Measurements from ENCODE around the gene TPD52L1. TPM values are rescaled to one million over a fixed set of nuclear protein-coding genes. Genes with fewer than 3 reads are reported as not detected.
"Not testable (repeated sequence)": the region's sequence is repeated elsewhere in the genome, so short reads cannot be mapped to it uniquely, and the experiment has no call there.

Gene TPD52L1
- total RNA-seq, 4 donors from 2014 or later: 22.2 to 77.6 (median 37.7) TPM

DNA sequence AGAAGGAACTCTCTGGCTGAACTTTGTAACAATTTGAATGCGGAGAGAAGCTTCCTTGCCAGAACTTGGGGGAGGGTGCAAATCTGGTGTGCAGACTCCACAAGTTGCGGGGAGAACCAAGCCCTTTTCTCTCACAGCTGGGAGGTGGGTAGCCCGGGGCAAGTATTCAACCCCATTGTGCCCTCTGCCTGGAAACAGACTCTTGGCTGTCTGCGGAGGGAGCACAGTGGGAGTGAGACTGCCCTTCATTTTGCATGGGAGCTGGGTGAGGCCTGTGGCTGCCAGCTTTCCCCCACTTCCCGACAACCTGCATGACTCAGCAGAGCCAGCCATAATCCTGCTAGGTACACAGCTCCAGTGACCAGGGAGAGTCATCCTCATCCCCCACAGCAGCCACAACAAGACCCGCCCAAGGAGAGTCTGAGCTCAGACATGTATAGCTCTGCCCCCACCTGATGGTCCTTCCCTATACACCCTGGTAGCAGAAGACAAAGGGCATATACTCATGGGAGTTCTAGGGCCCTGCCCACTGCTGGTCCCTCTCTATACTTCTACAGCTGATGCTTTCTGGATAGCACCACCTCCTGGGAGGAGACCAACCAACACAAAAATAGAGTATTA, 29.4 kb upstream of the TPD52L1 start:
- TF ChIP-seq POLR2A (IDR thresholded peaks at IDR 0.05) (no peak), CTCF (IDR thresholded peaks at IDR 0.05) (no peak)
- Histone ChIP-seq H3K9me3 (no peaks in the 10 kb centered on the region), H3K27ac (no peak overlapping the region), H3K4me3 (no peak overlapping the region), H3K4me1 (no peaks in the 10 kb centered on the region), H3K27me3 (no peaks in the 10 kb centered on the region), H3K36me3 (no peaks in the 10 kb centered on the region)
- no peak for DNase-seq
- intact Hi-C loops (cut with DNase I; ENCODE audit: low total_unique reads): no loop called here

- H3K4me3 ChIP-seq; H3K27ac ChIP-seq; H3K4me1 ChIP-seq; H3K27me3 ChIP-seq; H3K36me3 ChIP-seq; DNase-seq; H3K9me3 ChIP-seq; intact Hi-C loops (cut with DNase I; ENCODE audit: low total_unique reads): not testable (repeated sequence)
These were observed 27.7 kb upstream of the TPD52L1 start for GRCh38 chr6:125125856-125126255.

DNA sequence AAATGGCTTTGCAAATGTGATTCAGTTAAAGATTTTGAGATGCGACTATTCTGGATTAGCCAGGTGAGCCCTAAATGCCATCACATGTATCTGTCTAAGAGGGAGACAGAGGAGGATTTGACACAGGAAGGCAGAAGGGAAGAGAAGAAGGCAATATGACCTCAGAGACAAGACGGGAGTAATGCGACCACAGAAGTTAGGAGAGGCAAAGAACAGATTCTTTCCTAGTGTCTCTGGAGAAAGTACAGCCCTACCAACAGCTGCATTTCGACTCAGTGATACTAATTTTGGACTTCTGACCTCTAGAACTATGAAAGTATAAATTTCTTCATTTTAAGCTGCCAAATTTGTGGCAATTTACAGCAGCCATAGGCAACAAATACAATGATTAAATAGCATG, 24.2 kb upstream of the TPD52L1 start:
- no peaks in the 10 kb centered on the region for H3K36me3 ChIP-seq
- no peaks in the 10 kb centered on the region for H3K9me3 ChIP-seq
- intact Hi-C loops (cut with DNase I; ENCODE audit: low total_unique reads): no loop called here
- no peaks in the 10 kb centered on the region for H3K4me1 ChIP-seq
- H3K4me3 ChIP-seq: no peak overlapping the region
- H3K27ac ChIP-seq: no peak overlapping the region
- TF ChIP-seq CTCF (IDR thresholded peaks at IDR 0.05): no peak
- no peak for TF ChIP-seq POLR2A (IDR thresholded peaks at IDR 0.05)
- DNase-seq: no peak
- H3K27me3 ChIP-seq: no peaks in the 10 kb centered on the region

DNA sequence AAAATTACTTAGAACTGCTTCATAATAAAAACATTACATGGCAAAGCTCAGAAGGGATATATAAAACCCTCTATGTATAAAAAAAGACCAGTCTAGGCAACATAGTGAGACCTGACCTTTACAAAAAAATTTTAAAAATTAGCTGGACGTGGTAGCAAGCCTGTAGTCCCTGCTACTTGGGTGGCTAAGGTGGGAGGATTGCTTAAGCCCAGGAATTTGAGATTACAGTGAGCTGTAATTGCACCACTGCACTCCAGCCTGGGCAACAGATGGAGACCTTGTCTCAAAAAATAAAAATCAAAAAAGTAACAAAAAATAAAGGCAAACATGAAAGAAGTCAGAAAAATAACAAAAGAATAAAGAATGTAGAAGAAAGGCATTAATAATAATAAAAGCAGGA, 21.5 kb upstream of the TPD52L1 start:
- no peaks in the 10 kb centered on the region for H3K9me3 ChIP-seq
- TF ChIP-seq CTCF (IDR thresholded peaks at IDR 0.05): no peak
- TF ChIP-seq POLR2A (IDR thresholded peaks at IDR 0.05): no peak
- intact Hi-C loops (cut with DNase I; ENCODE audit: low total_unique reads): no loop called here
- H3K27ac ChIP-seq: no peak overlapping the region
- DNase-seq: no peak
- no peaks in the 10 kb centered on the region for H3K36me3 ChIP-seq
- no peak overlapping the region for H3K4me3 ChIP-seq
- no peaks in the 10 kb centered on the region for H3K4me1 ChIP-seq
- no peaks in the 10 kb centered on the region for H3K27me3 ChIP-seq

DNA sequence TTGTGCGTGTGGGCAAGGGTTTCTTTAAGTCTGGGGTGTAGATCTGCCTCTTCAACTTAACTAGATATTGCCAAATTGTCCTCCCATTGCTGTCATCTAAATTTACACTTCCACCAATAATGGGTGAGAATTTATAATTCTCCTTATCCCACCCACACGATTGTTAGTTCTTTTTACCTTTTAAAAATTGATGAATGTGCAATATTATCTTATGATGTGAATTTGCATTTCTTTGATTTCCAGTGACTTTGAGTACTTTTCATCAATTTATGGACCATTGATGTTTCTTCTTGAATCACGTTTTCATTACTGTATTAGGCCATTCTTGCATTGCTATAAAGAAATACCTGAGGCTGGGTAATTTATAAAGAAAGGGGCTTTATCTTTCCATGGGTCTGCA, 17.2 kb upstream of the TPD52L1 start:
- H3K36me3 ChIP-seq: no peaks in the 10 kb centered on the region
- no peak overlapping the region for H3K4me3 ChIP-seq
- no peak overlapping the region for H3K27ac ChIP-seq
- H3K4me1 ChIP-seq: no peaks in the 10 kb centered on the region
- no peaks in the 10 kb centered on the region for H3K27me3 ChIP-seq
- intact Hi-C loops (cut with DNase I; ENCODE audit: low total_unique reads): no loop called here
- no peak for DNase-seq
- TF ChIP-seq POLR2A (IDR thresholded peaks at IDR 0.05) (no peak), CTCF (IDR thresholded peaks at IDR 0.05) (no peak)
- H3K9me3 ChIP-seq: no peaks in the 10 kb centered on the region

DNA sequence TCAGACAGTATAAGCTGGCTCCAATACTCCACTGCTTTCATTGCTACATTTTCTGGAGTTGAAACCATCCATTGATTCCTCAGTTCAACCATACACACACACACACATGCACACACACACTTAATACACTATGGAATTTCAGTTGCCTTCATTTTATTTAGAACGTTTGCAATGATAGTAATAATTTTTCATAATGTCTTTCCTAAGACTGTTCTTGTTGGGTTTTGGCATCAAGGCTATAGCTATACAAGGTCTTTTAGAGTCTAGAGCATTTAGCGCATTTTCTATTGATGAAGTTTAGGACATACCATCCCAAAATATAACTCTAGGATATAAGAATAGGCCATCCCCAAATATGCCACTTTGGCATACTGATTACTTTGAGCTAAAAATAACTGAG, 15.5 kb upstream of the TPD52L1 start:
- Histone ChIP-seq H3K4me3 (no peak overlapping the region), H3K4me1 (no peaks in the 10 kb centered on the region), H3K9me3 (no peaks in the 10 kb centered on the region), H3K36me3 (no peaks in the 10 kb centered on the region), H3K27ac (no peak overlapping the region), H3K27me3 (no peaks in the 10 kb centered on the region)
- TF ChIP-seq CTCF (IDR thresholded peaks at IDR 0.05): no peak
- TF ChIP-seq POLR2A (IDR thresholded peaks at IDR 0.05): no peak
- intact Hi-C loops (cut with DNase I; ENCODE audit: low total_unique reads): no loop called here
- no peak for DNase-seq

Measured in uterus (tissue), 4 donors.